Stimulated activated CD4-positive, alpha-beta T cell treated with anti-CD3 and anti-CD28 coated beads, Interleukin-15, amount 100 ng/mL, for 1 hour (primary cell): Measurements from ENCODE around the gene CASQ2.
"Not testable (repeated sequence)": the region's sequence is repeated elsewhere in the genome, so short reads cannot be mapped to it uniquely, and the experiment has no call there.

Source experiments
- DNase-seq, 2 donors: peaks; one replicate each; pipeline ENCODE4 v3.0.0-alpha.2; 2020; ENCODE audit warnings: low read depth in 1 of 2, low spot score in 1 of 2

CASQ2 gene

DNA sequence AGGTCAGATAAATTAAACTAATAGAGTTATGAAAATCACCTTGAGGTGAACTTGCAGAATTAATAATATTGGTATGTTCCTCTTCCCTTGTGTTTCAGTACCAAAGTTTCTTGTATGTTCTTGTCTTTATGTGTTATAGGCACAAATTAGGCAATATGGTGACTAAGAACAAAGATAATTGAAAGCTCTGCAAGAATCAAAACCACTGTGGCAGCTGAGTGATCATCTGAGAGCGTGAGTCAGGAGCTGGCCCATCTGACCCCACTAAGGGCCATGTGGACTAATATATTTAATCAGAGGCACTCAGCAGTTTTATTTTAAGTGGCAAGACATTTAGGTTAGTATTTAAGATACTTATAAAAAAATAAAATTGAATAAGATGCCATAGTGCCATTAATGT, 12.8 kb upstream of the CASQ2 start:
- no peak for DNase-seq

DNA sequence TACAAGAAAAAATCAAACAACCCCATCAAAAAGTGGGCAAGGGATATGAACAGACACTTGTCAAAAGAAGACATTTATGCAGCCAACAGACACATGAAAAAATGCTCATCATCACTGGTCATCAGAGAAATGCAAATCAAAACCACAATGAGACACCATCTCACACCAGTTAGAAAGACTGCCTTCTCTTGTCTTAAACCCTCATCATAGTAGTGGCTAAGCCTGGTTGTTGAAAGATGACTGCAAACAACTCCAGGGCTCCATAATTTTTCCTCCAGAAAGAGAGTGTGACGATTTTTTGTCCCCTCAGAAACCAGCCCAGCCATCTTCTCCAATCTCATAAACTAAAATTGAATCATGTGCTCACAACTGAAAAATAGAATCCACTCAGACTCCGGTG, 12.1 kb upstream of the CASQ2 start:
- not testable (repeated sequence) for DNase-seq

DNA sequence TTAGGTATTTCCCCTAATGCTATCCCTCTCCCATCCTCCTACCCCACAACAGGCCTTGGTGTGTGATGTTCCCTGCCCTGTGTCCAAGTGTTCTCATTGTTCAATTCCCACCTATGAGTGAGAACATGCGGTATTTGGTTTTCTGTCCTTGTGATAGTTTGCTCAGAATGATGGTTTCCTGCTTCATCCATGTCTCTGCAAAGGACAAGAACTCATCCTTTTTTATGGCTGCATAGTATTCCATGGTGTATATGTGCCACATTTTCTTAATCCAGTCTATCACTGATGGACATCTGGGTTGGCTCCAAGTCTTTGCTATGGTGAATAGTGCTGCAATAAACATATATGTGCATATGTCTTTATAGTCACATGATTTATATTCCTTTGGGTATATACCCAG, 10.6 kb upstream of the CASQ2 start:
- not testable (repeated sequence) for DNase-seq

DNA sequence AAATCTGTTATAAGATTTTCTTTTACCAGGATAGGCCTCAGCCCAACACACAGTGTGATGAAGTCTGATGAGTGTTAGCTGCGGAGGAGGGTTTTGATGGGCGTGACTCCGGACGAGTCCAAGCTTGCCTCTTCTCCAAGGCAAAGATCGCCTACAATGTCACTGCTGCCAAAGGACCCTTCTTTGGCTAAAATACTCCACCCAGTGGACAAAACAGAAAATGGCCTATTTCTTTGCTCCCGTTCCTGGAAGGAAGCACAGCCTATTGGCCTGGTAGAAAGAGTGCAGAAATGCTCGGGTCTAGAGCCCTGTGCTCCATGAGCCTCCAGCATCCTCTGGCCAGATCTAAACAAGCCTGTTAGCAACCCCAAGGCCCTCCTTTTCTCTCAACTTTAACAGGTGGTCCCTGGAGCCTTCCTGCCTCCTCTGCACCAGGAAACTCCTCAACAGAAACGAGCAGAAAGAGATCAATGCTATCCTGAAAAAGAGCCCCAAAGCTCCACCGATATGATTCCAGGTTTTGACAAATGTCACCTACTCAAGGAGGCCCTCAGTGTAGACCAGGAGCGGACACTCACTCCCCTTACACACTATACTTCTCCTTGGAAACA, 3.4 kb upstream of the CASQ2 start:
- no peak for DNase-seq

DNA sequence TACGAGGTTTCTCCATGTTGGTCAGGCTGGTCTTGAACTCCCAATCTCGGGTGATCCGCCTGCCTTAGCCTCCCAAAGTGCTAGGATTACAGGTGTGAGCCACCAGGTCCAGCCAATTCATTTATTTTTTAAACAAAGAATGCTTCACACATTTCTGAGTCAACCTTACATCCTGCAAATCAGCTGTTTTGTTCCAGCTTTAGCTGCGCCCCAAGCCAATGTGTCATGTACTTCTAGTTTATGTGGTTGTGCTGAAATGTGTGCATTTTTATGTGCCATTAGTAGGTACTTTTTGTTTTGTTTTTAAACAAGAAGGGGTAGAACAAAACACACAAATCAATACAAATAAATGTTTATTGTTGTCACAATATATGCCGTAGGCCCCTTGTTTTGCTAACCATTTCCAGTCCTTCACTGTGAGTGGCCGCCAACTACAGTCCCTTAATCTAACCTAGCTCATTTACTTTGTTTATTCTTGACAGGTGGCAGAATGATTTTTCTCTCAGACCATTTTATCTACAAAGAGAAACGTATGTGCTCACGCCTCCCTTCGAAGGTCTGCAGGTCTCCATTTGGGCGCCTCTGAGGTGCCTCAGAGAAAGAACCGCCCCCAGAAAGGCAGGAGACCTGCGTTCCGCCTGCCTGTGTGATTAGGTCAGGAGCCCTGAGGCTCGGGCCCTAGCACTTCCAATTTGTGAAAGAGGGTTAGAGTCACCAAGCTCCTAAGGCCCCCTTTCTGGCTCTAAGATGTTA, 2.8 kb upstream of the CASQ2 start:
- DNase-seq = no peak

DNA sequence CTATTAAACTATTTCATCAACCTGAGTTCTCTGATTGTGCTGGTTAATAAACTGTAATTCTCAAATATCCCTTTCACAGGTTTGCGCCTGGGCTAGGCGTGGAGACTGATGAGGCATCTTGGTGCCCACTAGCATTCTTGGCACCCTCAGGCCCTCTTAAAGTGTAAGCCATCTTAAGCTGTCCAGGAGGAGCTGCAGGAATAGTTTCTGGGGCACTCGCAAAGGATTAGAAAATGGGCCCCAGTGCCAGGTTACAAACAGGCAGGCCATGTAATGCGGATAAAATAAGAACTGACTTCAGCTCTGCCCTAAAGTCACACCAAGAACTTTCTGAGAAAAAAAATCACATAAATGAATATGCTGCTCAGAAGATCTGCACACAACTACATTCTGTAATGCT, 1.1 kb downstream of the CASQ2 start:
- DNase-seq = no peak

DNA sequence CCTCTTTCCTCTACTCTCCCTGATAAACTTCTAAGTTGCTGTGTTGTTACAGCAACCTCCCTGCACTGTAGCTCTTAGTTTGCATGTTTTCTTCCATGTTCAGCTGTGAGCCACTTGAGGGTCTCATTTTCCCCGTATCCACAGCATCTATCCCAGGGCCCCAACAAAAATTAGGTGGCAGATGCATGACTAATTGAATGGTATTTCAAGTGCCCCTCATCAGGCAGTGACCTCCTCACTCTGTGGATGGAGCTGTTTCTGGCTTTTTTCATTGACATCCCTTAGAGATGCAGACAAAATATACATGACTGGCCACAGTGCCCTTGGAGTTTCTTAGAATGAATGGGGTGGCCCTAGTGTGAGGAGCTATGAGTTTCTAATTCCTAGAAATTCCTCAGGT, 3.4 kb downstream of the CASQ2 start:
- no peak for DNase-seq

DNA sequence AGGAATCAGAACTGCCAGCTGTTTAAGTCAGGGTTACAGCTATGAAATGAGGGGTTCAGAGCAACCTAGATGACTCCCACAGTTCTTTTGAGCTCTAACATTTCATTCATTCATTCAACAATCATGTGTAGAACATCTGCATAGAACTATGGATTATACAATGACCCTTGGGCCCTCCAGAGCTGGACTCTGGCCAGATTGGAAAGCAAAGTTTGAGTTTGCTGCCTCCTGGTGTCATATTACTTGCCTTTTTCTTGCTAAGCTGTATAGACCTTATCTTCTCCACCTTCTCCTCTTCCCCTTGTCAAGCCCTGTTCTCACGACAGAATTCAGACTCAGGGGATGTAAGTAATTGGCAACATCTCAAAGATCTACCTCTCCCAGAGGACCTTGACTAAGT, 4.0 kb downstream of the CASQ2 start:
- DNase-seq = no peak

DNA sequence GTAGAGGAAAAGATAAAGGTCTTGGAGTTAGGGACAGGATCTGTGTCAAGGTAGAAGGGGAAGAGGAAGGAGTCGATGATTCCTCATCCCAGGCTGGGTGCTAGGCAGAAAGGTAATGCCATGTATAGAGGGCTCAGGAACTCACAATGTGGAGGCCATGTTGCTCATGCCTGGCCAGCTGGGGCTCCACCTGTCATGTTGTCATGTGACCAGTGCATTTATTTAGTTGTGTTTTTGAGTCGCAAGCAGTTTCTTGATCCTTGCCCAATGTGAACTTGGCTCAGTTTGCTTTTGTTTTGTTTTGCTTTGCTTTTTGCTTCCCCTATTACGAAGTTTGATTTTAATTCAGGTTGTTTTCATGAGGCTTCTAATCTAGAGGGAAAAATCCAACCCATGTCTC, 5.7 kb downstream of the CASQ2 start:
- DNase-seq = no peak

DNA sequence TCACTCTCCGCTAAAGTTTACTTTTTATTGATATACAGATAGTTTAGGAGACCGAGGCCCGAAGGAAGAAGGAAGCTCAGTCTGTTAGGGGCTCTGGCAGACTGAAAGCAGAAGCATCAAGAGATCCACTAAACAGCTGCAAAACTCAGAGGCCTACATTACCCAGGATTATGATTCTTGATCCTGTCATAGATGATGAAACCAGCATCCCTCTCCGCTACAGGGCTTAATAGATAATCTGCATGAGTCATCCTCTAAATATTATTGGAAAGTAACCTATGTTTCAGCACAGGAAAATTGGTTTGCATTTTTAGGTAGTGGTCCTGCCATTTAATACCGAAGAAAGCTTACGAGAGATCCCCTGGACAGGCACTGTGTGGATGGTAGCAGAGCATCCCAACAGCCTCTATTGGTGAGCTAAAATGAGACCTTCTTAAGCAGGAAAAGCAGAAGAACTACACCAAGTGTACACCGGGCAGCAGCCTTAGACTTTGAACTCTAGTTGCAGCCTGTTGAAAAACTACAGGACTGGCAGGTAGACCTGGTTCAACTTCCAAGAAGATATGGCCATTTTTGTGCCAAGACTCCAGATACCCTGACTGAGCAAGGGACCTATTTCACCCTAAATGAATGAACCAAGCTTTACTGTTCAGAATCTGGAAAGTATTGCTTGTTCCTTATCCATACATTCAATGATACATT, 6.8 kb downstream of the CASQ2 start:
- DNase-seq = no peak

DNA sequence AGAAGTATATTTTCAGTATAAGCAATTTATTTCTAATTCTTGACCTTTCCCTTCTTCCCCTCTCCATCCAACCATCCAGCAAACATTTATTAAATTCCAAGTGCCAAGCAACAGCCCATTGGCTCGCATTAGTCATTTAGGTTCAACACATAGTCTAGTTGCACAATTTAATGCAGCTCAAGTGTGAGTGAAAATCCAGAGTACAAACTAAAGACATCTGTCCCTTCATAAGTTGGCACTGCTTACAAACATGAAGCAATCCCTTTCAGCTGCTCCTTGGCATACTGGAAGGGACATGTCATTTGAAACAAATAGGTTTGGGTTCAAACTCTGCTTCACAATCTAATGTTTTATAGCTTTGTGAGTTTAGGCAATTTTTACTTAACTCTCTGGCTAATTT, 10.7 kb downstream of the CASQ2 start:
- no peak for DNase-seq

DNA sequence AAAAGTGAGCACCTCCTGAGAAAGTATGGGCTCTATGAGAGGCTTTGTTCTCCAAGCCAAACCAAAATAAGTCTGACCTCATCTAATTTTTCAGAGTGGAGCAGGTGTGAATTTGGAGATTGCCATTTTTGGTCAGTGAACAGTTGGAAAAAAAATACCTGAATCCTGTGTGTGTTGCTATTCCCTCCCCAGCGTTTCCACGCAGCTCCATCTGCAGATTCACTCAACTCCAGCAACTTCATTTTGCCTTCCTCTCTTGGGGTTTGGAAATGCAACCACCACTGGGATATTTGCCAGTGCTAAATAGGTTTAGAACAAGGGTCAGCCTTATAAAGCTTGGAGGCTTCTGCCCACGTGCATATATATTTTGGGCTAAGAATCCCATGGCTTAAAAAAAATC, 11.2 kb downstream of the CASQ2 start:
- no peak for DNase-seq

DNA sequence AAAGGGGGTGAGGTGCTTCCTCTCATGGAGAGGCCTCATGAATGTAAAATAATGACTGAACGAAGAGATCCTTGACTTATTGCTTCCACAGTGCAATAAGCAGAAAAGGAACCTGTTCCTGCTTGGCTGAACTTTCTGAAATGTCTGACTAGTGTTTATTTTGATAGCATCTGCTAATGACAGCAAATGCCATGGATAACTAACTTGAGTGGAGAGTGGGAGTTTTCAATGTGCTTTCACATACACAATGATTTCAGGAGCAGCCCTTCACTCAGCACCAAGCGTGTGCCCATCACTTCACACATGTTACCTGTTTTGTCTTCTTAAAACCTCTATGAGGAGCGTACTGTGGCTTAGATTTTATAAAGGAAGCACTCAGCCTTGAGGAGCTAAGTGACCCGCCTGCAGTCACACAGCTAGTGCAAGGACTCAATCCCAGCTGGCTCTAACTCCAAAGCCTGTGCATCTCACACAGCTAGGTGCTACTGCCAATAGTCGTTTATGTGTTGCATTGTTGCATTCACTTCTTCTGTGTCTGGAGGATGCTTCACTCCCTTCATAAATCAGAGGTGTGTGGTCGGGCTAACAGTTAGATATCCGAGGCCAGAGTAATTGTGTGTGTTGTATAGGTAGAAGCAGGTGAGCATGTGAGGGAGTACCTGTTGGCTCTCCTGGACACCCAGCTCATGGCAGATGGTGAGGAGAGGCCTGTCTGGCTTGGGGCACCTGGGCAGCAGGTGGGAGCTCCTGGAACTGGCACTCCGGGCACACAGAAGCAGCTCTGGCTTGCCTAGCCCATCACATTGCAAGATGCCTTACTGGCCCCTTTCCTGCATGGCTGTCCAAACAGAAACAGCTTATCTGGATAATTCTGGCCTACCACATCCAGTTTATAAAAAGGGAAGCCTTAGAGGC, 12.8 kb downstream of the CASQ2 start:
- DNase-seq = no peak

DNA sequence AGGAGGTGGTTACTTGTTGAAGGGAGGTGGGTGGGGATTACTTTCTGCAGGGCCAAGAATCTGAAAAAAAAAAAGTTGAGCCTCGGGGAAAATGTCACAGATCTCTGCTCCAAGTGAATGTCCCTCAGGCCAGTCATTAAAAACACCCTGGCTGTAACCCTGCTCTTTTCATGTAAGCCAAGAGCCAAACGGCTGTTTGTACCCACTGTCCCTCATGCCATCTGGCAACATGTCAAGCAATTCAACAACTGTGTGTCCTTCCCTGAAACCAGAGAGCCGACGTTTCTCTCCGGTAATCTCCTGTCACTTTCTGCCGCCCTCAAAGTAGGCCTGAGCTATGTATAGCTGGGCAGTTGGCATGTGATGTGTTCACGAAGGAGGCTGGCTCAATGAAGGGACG, 14.7 kb downstream of the CASQ2 start:
- no peak for DNase-seq

DNA sequence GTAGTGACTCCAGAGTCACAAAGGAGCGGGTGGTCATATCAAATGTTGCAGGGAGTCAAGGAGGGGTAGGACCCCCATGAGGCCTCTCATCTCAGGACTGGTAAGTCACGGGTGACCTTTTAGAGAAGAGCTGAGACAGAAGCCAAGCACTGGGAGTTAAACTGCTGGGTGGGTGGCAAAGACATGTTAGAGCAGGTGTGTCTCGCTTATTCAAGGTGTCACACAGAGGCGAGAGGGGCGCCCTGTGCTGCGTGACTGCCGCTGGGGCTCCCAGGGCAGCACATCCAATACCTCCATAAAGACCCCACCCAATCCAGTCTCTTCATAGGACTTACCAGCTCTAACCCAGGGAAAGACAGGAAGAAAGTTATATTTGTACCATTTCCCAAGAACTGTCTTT, 15.2 kb downstream of the CASQ2 start:
- no peak for DNase-seq

DNA sequence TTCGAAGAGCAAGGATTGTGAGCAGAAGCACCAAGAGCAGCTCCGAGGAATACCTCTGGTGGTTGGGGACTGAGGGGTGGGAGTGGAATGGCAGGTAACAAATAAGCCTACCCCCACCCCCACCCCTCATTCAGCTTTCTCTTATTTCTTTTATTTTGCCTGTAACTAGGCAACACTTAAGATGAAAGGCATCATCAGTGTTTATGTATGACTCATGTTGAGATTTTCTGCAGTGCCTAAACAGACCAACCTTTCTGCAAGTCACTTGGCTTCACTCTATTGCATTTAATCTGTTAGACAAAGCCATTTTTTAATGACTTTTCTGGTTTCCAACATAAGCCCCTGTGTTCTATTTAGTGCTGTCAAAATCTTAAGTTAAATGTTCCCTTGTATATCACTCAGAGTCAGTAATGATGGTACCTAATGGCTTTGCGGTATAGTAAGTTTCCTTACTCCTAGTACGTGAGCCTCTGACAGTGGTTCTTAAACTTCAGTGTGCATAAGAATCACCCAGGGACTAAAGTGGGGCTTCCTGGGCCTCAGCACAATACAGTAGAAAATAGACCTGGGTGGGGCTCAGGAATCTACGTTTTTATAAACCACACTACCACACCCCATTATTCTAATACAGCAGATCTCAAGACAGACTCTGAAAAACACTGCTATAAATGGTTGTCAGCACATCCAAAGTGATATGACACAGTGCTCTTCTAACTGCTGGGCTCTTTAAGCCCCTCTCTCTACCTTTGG, 19.9 kb downstream of the CASQ2 start:
- DNase-seq = no peak

DNA sequence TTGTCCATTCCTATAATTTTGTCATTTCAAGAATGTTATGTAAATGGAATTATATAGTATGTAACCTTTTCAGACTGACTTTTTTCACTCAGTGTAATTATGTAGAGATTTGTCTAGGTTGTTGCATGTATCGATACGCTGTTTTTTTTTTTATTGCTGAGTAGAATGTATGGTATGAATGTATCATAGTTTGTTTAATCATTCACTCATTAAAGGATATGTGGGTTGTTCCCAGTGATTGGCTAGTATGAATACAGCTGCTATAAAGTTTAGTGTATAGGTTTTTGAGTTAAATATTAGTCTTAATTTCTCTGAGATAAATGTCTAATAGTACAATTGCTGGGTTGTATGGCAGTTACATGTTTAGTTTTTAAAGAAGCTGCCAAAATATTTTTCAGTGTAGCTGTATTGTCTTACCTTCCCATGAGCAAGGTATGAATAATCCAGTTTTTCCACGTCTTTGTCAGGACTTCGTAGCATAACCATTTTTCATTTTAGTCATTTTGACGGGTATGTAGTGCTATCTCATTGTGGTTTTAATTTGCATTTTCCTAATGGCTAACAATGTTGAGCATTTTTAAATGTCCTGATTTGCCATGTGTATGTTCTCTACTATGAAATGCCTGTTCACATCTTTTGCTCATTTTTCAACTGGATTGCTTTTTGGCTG, 22.4 kb downstream of the CASQ2 start:
- no peak for DNase-seq

DNA sequence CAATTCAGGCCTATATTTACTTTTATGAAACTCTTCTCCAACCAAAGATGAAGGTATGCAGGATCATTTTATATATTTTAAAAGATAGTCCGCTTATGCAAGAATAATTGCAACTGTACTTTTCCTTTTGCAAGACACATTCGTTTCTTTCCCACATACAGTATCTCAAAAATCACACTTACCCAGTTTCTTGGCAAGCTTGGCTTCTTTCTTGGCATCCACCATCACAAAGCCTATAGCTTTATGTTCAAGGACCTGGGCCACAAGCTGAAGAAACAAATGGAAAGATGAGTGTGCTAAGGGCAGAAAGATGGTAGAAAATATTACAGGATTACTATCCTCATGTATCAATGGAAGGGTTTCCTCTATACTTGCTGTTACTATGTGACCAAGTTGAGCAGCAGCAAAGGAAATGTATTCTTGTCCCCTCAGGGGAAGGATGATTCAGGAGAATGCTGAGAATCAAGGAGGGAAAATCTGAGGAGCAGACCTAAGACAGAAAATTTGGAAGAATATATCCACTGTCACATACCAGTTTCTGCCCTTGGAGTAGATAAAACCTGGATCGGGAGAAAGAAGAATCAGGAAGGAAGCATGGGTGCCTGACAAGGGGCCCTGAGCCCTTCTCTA, 23.8 kb downstream of the CASQ2 start:
- no peak for DNase-seq

DNA sequence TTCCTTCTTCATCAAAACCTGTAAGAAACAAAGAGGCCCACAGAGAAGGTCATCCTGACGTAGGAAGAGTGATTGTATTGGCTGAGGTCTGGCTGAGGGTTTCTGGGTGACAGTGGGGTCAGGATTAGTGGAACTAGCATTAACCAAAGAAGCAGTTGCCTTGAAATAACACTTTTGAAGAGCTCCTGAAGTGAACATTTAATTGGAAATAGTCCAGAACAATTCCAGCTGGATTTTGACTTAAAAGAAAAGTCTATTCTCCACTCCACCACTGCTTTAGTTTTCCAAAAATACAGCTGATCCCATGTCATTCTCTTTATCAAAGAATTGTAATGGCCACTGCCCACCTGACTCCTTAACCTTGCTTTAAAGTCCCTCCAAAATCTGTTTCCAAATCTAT, 27.7 kb downstream of the CASQ2 start:
- DNase-seq = no peak

DNA sequence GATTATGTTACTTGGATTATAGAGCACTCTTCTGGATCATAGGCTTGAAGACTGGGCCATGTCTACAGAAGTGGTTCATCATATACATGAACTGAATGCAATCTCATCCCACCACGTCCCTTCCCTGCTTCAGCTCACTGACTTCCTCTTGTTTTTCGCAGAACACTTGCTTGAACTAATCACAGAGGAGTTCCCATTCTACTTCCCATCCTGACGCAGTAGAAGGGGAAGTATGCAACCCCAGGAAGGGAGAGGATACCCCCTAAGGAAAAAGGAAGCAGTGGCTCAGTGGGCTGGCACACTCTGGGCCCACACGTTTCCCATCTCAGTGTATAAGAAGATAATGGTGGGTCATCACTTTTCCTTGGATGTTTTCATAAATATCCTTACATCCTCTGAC, 36.2 kb downstream of the CASQ2 start:
- DNase-seq = no peak
